ENCODE data around the gene SPZ1. TPM values are rescaled to one million over a fixed set of nuclear protein-coding genes. Genes with fewer than 3 reads are reported as not detected.

SPZ1 gene
- total RNA-seq, 4 donors from 2014 or later = not detected

GRCh38 chr5:80282054-80282453 is 37.7 kb upstream of the SPZ1 start:
- H3K4me1 ChIP-seq = no peaks in the 10 kb centered on the region
- H3K9me3 ChIP-seq = no peaks in the 10 kb centered on the region
- no peak for DNase-seq
- TF ChIP-seq POLR2AphosphoS5 (IDR thresholded peaks at IDR 0.05) (no peak), POLR2A (IDR thresholded peaks at IDR 0.05) (no peak), CTCF (IDR thresholded peaks at IDR 0.05) (no peak), EP300 (IDR thresholded peaks at IDR 0.05; ENCODE audit: low read depth) (no peak)
- H3K27me3 ChIP-seq = no peaks in the 10 kb centered on the region
- H3K4me3 ChIP-seq = no peak overlapping the region
- H3K27ac ChIP-seq = no peak overlapping the region
- in situ Hi-C loops (cut with MboI; ENCODE audit: low pct_ligation_motif_present in 1 of 4, low pct_unique_long_range_greater_than_20kb in 1 of 4, low sequenced_read_pairs in 3 of 4) = no loop called here
- H3K36me3 ChIP-seq = no peaks in the 10 kb centered on the region
- intact Hi-C loops (cut with DNase I; ENCODE audit: low total_unique reads) = no loop called here
- WGBS, 2 donors (ENCODE audit: low coverage in 1 of 2) = 40 to 61% methylated on average over 1 to 3 of the region's 3 CpGs

GRCh38 chr5:80283360-80283759 is 36.4 kb upstream of the SPZ1 start:
- Histone ChIP-seq H3K4me3 (no peak overlapping the region), H3K36me3 (no peaks in the 10 kb centered on the region), H3K27me3 (no peaks in the 10 kb centered on the region), H3K9me3 (no peaks in the 10 kb centered on the region), H3K27ac (no peak overlapping the region), H3K4me1 (no peaks in the 10 kb centered on the region)
- no peak for TF ChIP-seq CTCF (IDR thresholded peaks at IDR 0.05)
- no peak for TF ChIP-seq POLR2A (IDR thresholded peaks at IDR 0.05)
- TF ChIP-seq POLR2AphosphoS5 (IDR thresholded peaks at IDR 0.05) = no peak
- no peak for TF ChIP-seq EP300 (IDR thresholded peaks at IDR 0.05; ENCODE audit: low read depth)
- no peak for DNase-seq
- intact Hi-C loops (cut with DNase I; ENCODE audit: low total_unique reads) (no loop called here), in situ Hi-C loops (cut with MboI; ENCODE audit: low pct_ligation_motif_present in 1 of 4, low pct_unique_long_range_greater_than_20kb in 1 of 4, low sequenced_read_pairs in 3 of 4) (no loop called here)
- 50% methylated on average over 1 of the region's 1 CpG for WGBS, 2 donors (ENCODE audit: low coverage in 1 of 2)

GRCh38 chr5:80284720-80285119 is 35.1 kb upstream of the SPZ1 start:
- in situ Hi-C loops (cut with MboI; ENCODE audit: low pct_ligation_motif_present in 1 of 4, low pct_unique_long_range_greater_than_20kb in 1 of 4, low sequenced_read_pairs in 3 of 4) = no loop called here
- intact Hi-C loops (cut with DNase I; ENCODE audit: low total_unique reads) = no loop called here
- DNase-seq = no peak
- H3K27me3 ChIP-seq = no peaks in the 10 kb centered on the region
- H3K4me1 ChIP-seq = no peaks in the 10 kb centered on the region
- H3K27ac ChIP-seq = no peak overlapping the region
- 63 to 67% methylated on average over 2 of the region's 2 CpGs for WGBS, 2 donors (ENCODE audit: low coverage in 1 of 2)
- H3K36me3 ChIP-seq = no peaks in the 10 kb centered on the region
- no peak overlapping the region for H3K4me3 ChIP-seq
- no peak for TF ChIP-seq EP300 (IDR thresholded peaks at IDR 0.05; ENCODE audit: low read depth)
- TF ChIP-seq POLR2A (IDR thresholded peaks at IDR 0.05) = no peak
- TF ChIP-seq CTCF (IDR thresholded peaks at IDR 0.05) = no peak
- TF ChIP-seq POLR2AphosphoS5 (IDR thresholded peaks at IDR 0.05) = no peak
- H3K9me3 ChIP-seq = no peaks in the 10 kb centered on the region

GRCh38 chr5:80288177-80288576 is 31.6 kb upstream of the SPZ1 start:
- H3K36me3 ChIP-seq = no peaks in the 10 kb centered on the region
- WGBS, 2 donors (ENCODE audit: low coverage in 1 of 2) = 60 to 70% methylated on average over 1 to 2 of the region's 2 CpGs
- in situ Hi-C loops (cut with MboI; ENCODE audit: low pct_ligation_motif_present in 1 of 4, low pct_unique_long_range_greater_than_20kb in 1 of 4, low sequenced_read_pairs in 3 of 4) (no loop called here), intact Hi-C loops (cut with DNase I; ENCODE audit: low total_unique reads) (no loop called here)
- TF ChIP-seq EP300 (IDR thresholded peaks at IDR 0.05; ENCODE audit: low read depth) (no peak), CTCF (IDR thresholded peaks at IDR 0.05) (no peak), POLR2A (IDR thresholded peaks at IDR 0.05) (no peak), POLR2AphosphoS5 (IDR thresholded peaks at IDR 0.05) (no peak)
- H3K9me3 ChIP-seq = no peaks in the 10 kb centered on the region
- no peak overlapping the region for H3K27ac ChIP-seq
- no peak for DNase-seq
- no peaks in the 10 kb centered on the region for H3K4me1 ChIP-seq
- no peaks in the 10 kb centered on the region for H3K27me3 ChIP-seq
- H3K4me3 ChIP-seq = no peak overlapping the region
